Nephron progenitor cell (in vitro differentiated cells): ENCODE measurements around the gene PZP.

Experiments
- DNase-seq: peaks from one replicate; pipeline ENCODE4 v3.0.0; 2021
- H3K27ac Mint-ChIP-seq: 2 replicates; pipeline ENCODE4 v1.8.0; 2021; ENCODE audit warnings: mild to moderate bottlenecking, moderate library complexity, mixed read lengths
- H3K27me3 Mint-ChIP-seq: 2 replicates; pipeline ENCODE4 v1.8.0; 2021; ENCODE audit warnings: mild to moderate bottlenecking, low read depth, mixed read lengths; ENCODE audit not compliant: poor library complexity
- H3K36me3 Mint-ChIP-seq: 2 replicates; pipeline ENCODE4 v1.8.0; 2021; ENCODE audit warnings: low read depth, mixed read lengths
- H3K4me1 Mint-ChIP-seq: 2 replicates; pipeline ENCODE4 v1.8.0; 2021; ENCODE audit warnings: mixed read lengths
- H3K4me3 Mint-ChIP-seq: 2 replicates; pipeline ENCODE4 v1.8.0; 2021; ENCODE audit warnings: mild to moderate bottlenecking, moderate library complexity, mixed read lengths
- H3K9me3 Mint-ChIP-seq: 2 replicates; pipeline ENCODE4 v1.8.0; 2021; ENCODE audit warnings: mild to moderate bottlenecking, moderate library complexity, mixed read lengths
- TF ChIP-seq, protein P1 (sequence below): fragments of 200-600 bp; sonication (generic); IDR thresholded peaks from 2 replicates; pipeline ENCODE4 v1.5.0; 2021; ENCODE audit warnings: antibody characterized with exemption

Gene PZP

DNA sequence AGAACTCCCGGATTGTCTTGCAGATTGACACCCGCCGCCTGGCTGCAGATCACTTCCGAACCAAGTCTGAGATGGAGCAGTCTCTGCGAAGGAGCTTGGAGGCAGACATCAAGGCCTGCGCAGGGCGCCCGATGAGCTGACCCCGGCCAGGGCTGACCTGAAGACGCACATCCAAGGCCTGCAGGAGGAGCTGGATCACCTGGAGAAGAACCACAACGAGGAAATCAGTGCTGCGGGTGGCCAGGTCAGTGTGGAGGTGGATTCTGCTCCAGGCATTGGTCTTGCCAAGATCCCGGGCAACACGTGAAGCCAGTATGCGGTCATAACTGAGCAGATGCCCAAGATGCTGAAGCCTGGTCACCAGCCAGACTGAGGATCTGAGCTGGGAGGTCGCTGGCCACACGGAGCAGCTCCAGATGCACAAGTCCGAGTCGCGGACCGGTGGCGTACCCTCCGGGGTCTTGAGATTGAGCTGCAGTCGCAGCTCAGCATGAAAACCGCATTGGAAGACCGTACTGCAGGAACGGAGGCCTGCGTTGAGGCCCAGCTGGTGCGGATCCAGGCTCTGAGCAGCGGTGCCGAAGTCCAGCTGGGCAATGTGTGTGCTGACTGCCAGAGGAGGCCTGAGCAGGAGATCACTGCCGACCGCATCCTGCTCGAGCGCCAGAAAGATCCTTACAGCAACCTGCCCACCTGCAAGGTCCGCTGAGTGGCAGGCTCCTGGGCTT lies 80.1 kb downstream of the PZP start:
- H3K36me3 Mint-ChIP-seq: peaks cover 18% of the 10 kb centered on the region
- H3K4me3 Mint-ChIP-seq: no peak overlapping the region
- TF ChIP-seq, protein P1, sequence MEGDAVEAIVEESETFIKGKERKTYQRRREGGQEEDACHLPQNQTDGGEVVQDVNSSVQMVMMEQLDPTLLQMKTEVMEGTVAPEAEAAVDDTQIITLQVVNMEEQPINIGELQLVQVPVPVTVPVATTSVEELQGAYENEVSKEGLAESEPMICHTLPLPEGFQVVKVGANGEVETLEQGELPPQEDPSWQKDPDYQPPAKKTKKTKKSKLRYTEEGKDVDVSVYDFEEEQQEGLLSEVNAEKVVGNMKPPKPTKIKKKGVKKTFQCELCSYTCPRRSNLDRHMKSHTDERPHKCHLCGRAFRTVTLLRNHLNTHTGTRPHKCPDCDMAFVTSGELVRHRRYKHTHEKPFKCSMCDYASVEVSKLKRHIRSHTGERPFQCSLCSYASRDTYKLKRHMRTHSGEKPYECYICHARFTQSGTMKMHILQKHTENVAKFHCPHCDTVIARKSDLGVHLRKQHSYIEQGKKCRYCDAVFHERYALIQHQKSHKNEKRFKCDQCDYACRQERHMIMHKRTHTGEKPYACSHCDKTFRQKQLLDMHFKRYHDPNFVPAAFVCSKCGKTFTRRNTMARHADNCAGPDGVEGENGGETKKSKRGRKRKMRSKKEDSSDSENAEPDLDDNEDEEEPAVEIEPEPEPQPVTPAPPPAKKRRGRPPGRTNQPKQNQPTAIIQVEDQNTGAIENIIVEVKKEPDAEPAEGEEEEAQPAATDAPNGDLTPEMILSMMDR: no peak
- no peak for DNase-seq
- H3K27me3 Mint-ChIP-seq: no peaks in the 10 kb centered on the region
- no peak overlapping the region for H3K27ac Mint-ChIP-seq
- peaks cover 22% of the 10 kb centered on the region for H3K9me3 Mint-ChIP-seq
- H3K4me1 Mint-ChIP-seq: no peaks in the 10 kb centered on the region

DNA sequence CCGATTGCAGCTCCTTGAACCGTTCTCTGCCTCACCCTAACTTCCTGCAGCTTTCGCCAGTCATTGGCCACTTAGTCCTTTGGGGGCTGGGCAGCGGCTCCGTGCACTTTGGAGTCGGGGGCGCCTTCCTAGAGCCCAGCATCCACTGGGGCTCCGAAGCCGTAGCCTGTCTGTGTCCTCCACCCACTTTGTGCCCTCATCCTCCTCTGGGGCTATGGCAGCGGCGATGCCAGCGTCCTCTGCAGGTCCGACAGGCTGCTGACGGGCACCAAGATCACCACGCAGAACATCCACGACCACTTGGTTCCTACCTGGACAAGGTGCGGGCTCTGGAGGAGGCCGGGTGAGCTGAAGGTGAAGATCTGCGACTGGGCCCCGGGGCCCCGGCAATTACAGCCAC lies 80.7 kb downstream of the PZP start:
- H3K36me3 Mint-ChIP-seq: peaks cover 18% of the 10 kb centered on the region
- H3K27me3 Mint-ChIP-seq: no peaks in the 10 kb centered on the region
- no peak overlapping the region for H3K27ac Mint-ChIP-seq
- TF ChIP-seq, protein P1: no peak
- no peaks in the 10 kb centered on the region for H3K4me1 Mint-ChIP-seq
- H3K4me3 Mint-ChIP-seq: no peak overlapping the region
- no peak for DNase-seq
- peaks cover 22% of the 10 kb centered on the region for H3K9me3 Mint-ChIP-seq

DNA sequence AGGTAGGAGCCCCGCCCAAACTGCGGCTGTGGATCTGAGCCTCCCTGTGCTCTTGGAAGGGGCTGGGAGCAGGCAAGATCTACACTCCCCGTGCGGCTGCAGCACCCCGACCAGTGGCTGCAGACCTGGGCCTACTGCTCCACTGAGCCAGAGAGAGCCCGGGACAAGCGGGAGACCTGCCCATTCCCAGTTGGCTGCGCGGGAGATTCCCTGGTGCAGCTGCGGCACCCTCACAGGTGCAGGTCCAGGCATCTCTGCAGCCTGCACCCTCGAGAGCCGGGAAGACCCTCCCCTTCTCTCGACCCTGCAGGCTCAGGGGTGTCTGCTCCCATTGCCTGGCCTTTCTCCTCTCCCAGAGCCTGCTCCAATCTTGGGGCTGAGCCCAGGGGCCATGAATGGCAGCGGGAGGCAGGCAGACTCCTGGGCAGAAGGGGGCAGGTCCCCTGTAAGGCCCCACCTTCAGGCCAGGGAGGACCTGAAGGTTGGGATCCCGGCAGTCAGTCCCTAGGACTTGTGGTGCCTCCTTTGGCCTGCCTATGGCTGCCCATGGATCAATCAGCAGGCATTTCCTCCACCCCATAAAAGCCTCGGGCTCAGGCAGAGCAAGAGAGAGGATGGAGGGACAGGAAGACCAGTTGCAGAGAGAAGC lies 83.7 kb downstream of the PZP start:
- H3K9me3 Mint-ChIP-seq: peaks cover 7% of the 10 kb centered on the region
- no peaks in the 10 kb centered on the region for H3K4me1 Mint-ChIP-seq
- TF ChIP-seq, protein P1: no peak
- H3K36me3 Mint-ChIP-seq: peaks cover 4% of the 10 kb centered on the region
- no peak for DNase-seq
- no peak overlapping the region for H3K4me3 Mint-ChIP-seq
- no peaks in the 10 kb centered on the region for H3K27me3 Mint-ChIP-seq
- no peak overlapping the region for H3K27ac Mint-ChIP-seq

DNA sequence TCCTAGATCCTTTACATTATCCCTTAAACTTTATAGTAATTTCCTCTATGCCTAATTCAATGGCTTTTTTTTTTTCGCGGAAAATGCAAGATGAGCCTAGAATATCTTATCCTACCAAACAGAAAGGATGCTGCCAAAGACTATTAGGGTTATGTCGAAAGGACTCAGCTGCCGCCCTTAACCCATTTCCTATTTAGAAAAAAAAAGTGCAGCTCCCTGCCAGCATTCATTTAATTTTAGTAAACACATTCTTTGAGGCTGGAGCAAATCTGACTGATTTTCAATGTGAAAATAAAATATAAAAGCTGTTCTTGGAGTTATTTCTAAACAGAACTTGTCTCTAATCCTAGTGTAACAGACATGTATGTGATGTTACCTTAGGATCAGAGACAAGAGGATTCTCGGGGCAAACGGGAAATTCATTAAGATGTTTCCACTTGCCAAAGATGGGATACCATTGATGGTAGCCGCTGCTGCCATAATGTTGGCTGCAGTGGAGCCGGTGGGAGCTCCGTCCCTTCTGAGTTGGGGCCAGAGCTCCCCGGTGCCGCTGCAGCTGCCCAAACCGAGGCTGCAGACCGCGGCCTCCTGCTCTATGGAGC lies 84.3 kb downstream of the PZP start:
- DNase-seq: no peak
- H3K4me3 Mint-ChIP-seq: no peak overlapping the region
- peaks cover 2% of the 10 kb centered on the region for H3K36me3 Mint-ChIP-seq
- H3K4me1 Mint-ChIP-seq: no peaks in the 10 kb centered on the region
- TF ChIP-seq, protein P1: no peak
- H3K27me3 Mint-ChIP-seq: no peaks in the 10 kb centered on the region
- H3K27ac Mint-ChIP-seq: no peak overlapping the region
- H3K9me3 Mint-ChIP-seq: peaks cover 5% of the 10 kb centered on the region

DNA sequence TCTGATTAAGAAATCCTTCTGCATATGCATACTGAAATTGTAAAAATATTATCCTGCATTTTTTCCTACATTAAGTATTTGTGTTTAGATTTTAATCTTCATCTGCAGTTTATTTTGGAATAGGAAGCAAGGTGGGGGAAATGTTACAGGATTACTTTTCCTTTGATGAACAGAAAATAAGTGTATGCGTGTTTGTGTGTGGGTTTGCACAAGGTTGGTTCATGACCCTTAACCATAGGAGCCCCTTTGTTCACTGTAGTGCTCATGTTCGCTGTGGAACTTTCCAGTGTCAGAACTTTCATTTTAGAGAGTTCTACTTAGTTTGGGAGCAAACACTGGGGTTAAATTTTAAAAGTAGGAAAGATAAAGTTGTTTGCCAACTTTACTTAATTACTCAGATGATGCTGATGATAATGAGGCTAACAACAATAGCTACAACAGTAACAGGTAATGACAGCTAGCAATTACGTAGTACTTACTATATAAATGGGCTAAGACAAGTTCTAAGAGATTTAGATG lies 86.0 kb downstream of the PZP start:
- H3K4me1 Mint-ChIP-seq: no peaks in the 10 kb centered on the region
- DNase-seq: no peak
- no peaks in the 10 kb centered on the region for H3K9me3 Mint-ChIP-seq
- no peak overlapping the region for H3K27ac Mint-ChIP-seq
- TF ChIP-seq, protein P1: no peak
- H3K4me3 Mint-ChIP-seq: no peak overlapping the region
- H3K36me3 Mint-ChIP-seq: no peaks in the 10 kb centered on the region
- H3K27me3 Mint-ChIP-seq: no peaks in the 10 kb centered on the region
